WERI-Rb-1 (cell line): ENCODE measurements around the gene BCAR3.

ENCODE experiments used
- DNase-seq: peaks from one replicate; pipeline ENCODE4 v3.0.0-alpha.2; 2020
- H3K27ac ChIP-seq: fragments of 250-450 bp; sonication (Bioruptor Pico); 2 replicates; pipeline ENCODE4 v1.5.1; 2020; ENCODE audit warnings: mild to moderate bottlenecking, moderate library complexity
- H3K27me3 ChIP-seq: fragments of 250-450 bp; sonication (Bioruptor Pico); 2 replicates; pipeline ENCODE4 v1.5.1; 2021; ENCODE audit warnings: mild to moderate bottlenecking, low read depth, moderate library complexity; ENCODE audit not compliant: insufficient read depth, severe bottlenecking
- H3K36me3 ChIP-seq: fragments of 250-450 bp; sonication (Bioruptor Pico); 2 replicates; pipeline ENCODE4 v1.5.1; 2020; ENCODE audit warnings: mild to moderate bottlenecking, moderate library complexity
- H3K4me3 ChIP-seq: 2 replicates; pipeline ENCODE4 v1.5.1; 2011; ENCODE audit warnings: low read depth, mild to moderate bottlenecking, control low read depth, low read length
- H3K9me3 ChIP-seq: fragments of 250-450 bp; sonication (Bioruptor Pico); 2 replicates; pipeline ENCODE4 v1.5.1; 2021; ENCODE audit warnings: mild to moderate bottlenecking, moderate library complexity; ENCODE audit not compliant: severe bottlenecking
- TF ChIP-seq, protein P1 (sequence below): IDR thresholded peaks from 2 replicates; pipeline ENCODE4 v1.5.1; 2011; ENCODE audit warnings: low read depth, mild to moderate bottlenecking, control low read depth, inconsistent platforms, low read length

BCAR3 gene

DNA sequence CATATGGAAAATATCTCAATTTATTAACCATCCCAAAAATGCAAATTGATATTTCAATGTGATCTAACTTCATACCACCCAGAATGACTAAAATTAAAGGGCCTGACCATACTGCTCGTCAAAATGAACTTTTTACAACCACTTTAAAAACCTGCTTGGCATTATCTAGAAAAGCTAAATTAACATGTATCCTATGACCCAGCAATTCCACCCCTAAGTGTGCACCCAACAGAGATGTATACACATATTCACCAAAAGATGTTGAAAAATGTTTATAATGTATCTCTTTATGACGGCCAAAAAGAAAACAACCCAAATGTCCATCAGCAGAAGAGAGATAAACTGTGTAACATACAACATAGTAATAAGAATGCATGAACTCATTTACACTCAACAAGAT is 1.6 kb upstream of the BCAR3 start:
- Histone ChIP-seq H3K4me3 (no peak overlapping the region), H3K27ac (no peak overlapping the region), H3K27me3 (no peaks in the 10 kb centered on the region), H3K9me3 (no peaks in the 10 kb centered on the region), H3K36me3 (no peaks in the 10 kb centered on the region)
- no peak for DNase-seq
- TF ChIP-seq, protein P1, sequence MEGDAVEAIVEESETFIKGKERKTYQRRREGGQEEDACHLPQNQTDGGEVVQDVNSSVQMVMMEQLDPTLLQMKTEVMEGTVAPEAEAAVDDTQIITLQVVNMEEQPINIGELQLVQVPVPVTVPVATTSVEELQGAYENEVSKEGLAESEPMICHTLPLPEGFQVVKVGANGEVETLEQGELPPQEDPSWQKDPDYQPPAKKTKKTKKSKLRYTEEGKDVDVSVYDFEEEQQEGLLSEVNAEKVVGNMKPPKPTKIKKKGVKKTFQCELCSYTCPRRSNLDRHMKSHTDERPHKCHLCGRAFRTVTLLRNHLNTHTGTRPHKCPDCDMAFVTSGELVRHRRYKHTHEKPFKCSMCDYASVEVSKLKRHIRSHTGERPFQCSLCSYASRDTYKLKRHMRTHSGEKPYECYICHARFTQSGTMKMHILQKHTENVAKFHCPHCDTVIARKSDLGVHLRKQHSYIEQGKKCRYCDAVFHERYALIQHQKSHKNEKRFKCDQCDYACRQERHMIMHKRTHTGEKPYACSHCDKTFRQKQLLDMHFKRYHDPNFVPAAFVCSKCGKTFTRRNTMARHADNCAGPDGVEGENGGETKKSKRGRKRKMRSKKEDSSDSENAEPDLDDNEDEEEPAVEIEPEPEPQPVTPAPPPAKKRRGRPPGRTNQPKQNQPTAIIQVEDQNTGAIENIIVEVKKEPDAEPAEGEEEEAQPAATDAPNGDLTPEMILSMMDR = no peak

DNA sequence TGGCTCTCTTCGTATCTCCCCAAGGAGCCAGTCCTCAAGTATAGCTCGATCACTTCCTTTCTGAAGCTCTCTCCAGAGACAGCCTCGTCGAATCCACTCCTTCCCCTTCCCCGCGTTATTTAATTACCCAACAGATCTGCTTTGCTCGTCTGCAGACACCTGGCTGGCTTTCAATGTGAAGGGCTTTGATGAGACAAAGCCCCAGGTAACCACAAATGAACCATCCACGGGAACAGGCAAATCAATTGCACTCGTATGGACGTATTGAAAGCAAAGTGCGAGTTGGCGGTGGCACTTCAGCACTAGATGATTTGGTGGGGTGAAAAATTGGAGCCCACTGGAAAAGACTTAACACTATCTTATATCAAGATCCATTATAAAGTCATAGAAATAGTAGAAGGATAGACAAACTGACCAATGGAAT is 364 bp upstream of the BCAR3 start:
- no peaks in the 10 kb centered on the region for H3K36me3 ChIP-seq
- H3K4me3 ChIP-seq = peak overlapping the region; percentile 83
- DNase-seq = no peak
- TF ChIP-seq, protein P1 = no peak
- no peaks in the 10 kb centered on the region for H3K9me3 ChIP-seq
- H3K27me3 ChIP-seq = no peaks in the 10 kb centered on the region
- H3K27ac ChIP-seq = peak overlapping the region; percentile 41

DNA sequence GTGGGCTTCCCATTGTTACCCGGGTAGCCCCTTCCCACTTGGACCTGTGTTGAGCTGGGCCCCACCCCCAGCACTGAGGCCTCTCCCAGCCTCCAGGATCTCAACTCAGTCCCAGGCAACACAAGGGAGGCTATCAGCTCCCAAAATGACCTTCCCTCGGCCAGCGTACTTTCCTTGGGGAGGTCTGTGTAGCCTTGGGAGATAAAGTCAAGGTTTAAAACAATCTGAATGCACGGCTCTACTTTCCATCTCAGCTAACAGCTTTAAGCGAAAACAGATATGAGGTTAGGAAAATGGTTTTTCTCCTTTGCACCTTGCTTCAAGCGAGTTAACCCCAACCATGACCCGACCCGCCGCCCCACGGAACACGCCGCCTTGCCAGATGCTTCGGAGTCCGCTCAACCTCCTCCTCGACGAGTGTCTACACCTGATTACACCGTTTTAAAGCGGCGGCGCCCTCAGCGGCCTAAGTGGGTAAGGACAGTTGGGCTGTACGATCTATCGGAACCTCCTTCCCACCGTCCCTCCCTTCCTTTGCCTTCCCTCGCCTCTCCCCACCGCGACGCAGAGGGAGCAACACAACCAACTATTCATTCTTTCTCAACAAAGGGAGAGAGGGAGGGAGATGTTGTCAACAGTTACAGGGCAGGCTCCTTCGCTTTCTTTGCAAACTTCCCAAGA is 1.1 kb downstream of the BCAR3 start:
- no peaks in the 10 kb centered on the region for H3K36me3 ChIP-seq
- TF ChIP-seq, protein P1 = peak; percentile 73
- H3K4me3 ChIP-seq = peak overlapping the region; percentile 83
- no peak overlapping the region for H3K27ac ChIP-seq
- H3K27me3 ChIP-seq = no peaks in the 10 kb centered on the region
- peak; percentile 84 for DNase-seq
- H3K9me3 ChIP-seq = no peaks in the 10 kb centered on the region

DNA sequence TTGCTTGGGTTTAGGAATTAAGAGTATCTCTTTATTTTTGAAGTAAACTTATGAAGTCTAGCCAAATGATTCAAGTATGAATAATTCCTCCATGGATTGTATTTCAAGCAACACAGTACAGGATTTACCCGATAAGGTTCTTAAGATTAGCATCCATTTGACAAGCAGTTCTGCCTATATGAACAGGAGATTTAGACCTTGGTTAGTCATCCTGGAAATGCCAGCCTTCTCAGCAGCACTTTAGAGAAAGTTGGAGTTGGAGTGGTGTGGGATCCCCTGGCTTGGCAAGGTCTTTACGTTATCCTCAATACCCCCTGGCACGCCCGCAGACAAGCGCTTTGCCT is 1.6 kb downstream of the BCAR3 start:
- TF ChIP-seq, protein P1 = no peak
- no peaks in the 10 kb centered on the region for H3K9me3 ChIP-seq
- no peak overlapping the region for H3K4me3 ChIP-seq
- DNase-seq = no peak
- H3K27ac ChIP-seq = no peak overlapping the region
- no peaks in the 10 kb centered on the region for H3K36me3 ChIP-seq
- H3K27me3 ChIP-seq = no peaks in the 10 kb centered on the region

DNA sequence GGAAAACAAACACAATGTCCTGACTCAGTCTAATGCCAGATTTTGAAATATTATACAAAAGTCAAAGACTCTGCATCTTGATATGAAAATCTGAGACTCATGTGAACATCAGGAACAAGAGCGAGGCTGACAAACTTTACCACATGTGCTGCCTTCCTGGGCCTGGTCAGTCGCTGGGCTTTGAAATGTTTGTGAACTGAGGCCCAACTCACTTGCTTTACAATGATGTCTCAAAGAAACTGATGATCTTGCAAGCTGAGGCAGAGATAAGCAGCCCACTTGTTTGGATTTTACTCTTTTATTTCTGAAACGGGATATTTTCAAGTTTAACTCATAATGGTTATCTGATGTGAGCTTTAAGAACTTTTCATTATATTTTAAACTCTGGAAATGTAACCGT is 2.1 kb downstream of the BCAR3 start:
- TF ChIP-seq, protein P1 = no peak
- H3K27ac ChIP-seq = no peak overlapping the region
- DNase-seq = no peak
- no peak overlapping the region for H3K4me3 ChIP-seq
- H3K36me3 ChIP-seq = no peaks in the 10 kb centered on the region
- H3K9me3 ChIP-seq = no peaks in the 10 kb centered on the region
- H3K27me3 ChIP-seq = no peaks in the 10 kb centered on the region

DNA sequence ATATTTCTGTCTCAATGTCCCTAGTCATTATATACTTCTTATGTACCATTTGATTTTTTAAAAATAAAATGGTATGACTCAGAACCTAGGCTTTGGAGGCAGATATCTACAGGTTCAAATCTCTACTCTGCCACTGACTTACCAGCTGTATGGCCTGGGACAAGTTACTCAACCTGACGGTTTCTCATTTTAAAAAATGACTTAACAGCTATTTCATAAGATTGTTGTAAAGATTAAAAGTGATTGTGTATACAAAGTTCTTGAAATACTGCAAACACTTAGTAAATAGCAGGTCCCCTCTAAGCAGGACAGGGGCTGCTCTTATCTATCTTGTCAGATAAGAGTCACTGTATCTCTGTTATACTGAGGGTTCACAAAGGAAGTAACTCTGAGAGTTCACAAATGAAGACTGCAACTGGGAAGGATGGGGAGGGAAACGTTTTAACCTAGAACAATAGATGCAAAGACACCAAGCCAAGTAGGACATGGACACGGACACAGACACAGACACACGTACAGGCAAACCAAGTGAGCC is 2.6 kb downstream of the BCAR3 start:
- Histone ChIP-seq H3K9me3 (no peaks in the 10 kb centered on the region), H3K36me3 (no peaks in the 10 kb centered on the region)
- TF ChIP-seq, protein P1 = no peak

More for the DNA sequence above, 2.6 kb downstream of the BCAR3 start:
- DNase-seq = no peak
- Histone ChIP-seq H3K27ac (no peak overlapping the region), H3K4me3 (no peak overlapping the region), H3K27me3 (no peaks in the 10 kb centered on the region)
